Progenitor cell of endocrine pancreas (in vitro differentiated cells): ENCODE data around the gene MESP1. TPM values are rescaled to one million over a fixed set of nuclear protein-coding genes. Genes with fewer than 3 reads are reported as not detected.

Experiments used
- DNase-seq: peaks from one replicate; pipeline ENCODE4 v3.0.0; 2021; ENCODE audit warnings: low spot score; ENCODE audit not compliant: unreplicated experiment
- H3K27ac Mint-ChIP-seq: 2 replicates; pipeline ENCODE4 v1.8.0; 2021; ENCODE audit warnings: mild to moderate bottlenecking, moderate library complexity, mixed read lengths
- H3K27me3 Mint-ChIP-seq: 2 replicates; pipeline ENCODE4 v1.8.0; 2021; ENCODE audit warnings: mixed read lengths
- H3K36me3 Mint-ChIP-seq: 2 replicates; pipeline ENCODE4 v1.8.0; 2022; ENCODE audit warnings: mixed read lengths; ENCODE audit not compliant: insufficient read depth
- H3K4me1 Mint-ChIP-seq: 2 replicates; pipeline ENCODE4 v1.8.0; 2021; ENCODE audit warnings: low read depth, mixed read lengths
- H3K4me3 Mint-ChIP-seq: 2 replicates; pipeline ENCODE4 v1.8.0; 2021; ENCODE audit warnings: low read depth, mild to moderate bottlenecking, moderate library complexity, mixed read lengths
- H3K9me3 Mint-ChIP-seq: 2 replicates; pipeline ENCODE4 v1.8.0; 2021; ENCODE audit warnings: low read depth, mixed read lengths
- CTCF ChIP-seq: fragments of 200-600 bp; sonication (generic); IDR thresholded peaks from one replicate; pipeline ENCODE4 v1.5.0; 2021; ENCODE audit warnings: antibody characterized with exemption, mild to moderate bottlenecking; ENCODE audit not compliant: unreplicated experiment
- total RNA-seq: library from RNA; stranded (reverse); gene quantifications from 2 replicates; pipeline ENCODE4 v1.2.1, GENCODE V29; 2021

MESP1 gene
- total RNA-seq, 1 donor from 2014 or later: 0.50 TPM

GRCh38 chr15:89759835-89760234 lies 8.8 kb upstream of the MESP1 start:
- H3K4me3 Mint-ChIP-seq: no peak overlapping the region
- no peaks in the 10 kb centered on the region for H3K36me3 Mint-ChIP-seq
- no peaks in the 10 kb centered on the region for H3K9me3 Mint-ChIP-seq
- H3K4me1 Mint-ChIP-seq: no peaks in the 10 kb centered on the region
- H3K27ac Mint-ChIP-seq: no peak overlapping the region
- TF ChIP-seq CTCF: no peak
- peaks cover 49% of the 10 kb centered on the region for H3K27me3 Mint-ChIP-seq
- DNase-seq: no peak

GRCh38 chr15:89758981-89759380 lies 7.9 kb upstream of the MESP1 start:
- Mint-ChIP-seq H3K27ac (no peak overlapping the region), H3K27me3 (peaks cover 53% of the 10 kb centered on the region), H3K4me3 (no peak overlapping the region), H3K4me1 (no peaks in the 10 kb centered on the region), H3K36me3 (no peaks in the 10 kb centered on the region), H3K9me3 (no peaks in the 10 kb centered on the region)
- no peak for TF ChIP-seq CTCF
- DNase-seq: no peak

GRCh38 chr15:89758283-89758682 lies 7.2 kb upstream of the MESP1 start:
- Mint-ChIP-seq H3K27ac (no peak overlapping the region), H3K9me3 (no peaks in the 10 kb centered on the region), H3K4me3 (no peak overlapping the region), H3K36me3 (no peaks in the 10 kb centered on the region), H3K27me3 (peaks cover 54% of the 10 kb centered on the region), H3K4me1 (no peaks in the 10 kb centered on the region)
- no peak for TF ChIP-seq CTCF
- DNase-seq: no peak

- no peak for DNase-seq
- peaks cover 66% of the 10 kb centered on the region for H3K27me3 Mint-ChIP-seq
- H3K36me3 Mint-ChIP-seq: no peaks in the 10 kb centered on the region
- no peak for TF ChIP-seq CTCF
- H3K4me1 Mint-ChIP-seq: no peaks in the 10 kb centered on the region
- no peaks in the 10 kb centered on the region for H3K9me3 Mint-ChIP-seq
- no peak overlapping the region for H3K27ac Mint-ChIP-seq
- H3K4me3 Mint-ChIP-seq: no peak overlapping the region
These were observed 5.8 kb upstream of the MESP1 start for GRCh38 chr15:89756897-89757296.

GRCh38 chr15:89755701-89756100 lies 4.7 kb upstream of the MESP1 start:
- H3K27me3 Mint-ChIP-seq: peaks cover 66% of the 10 kb centered on the region

More at GRCh38 chr15:89755701-89756100, 4.7 kb upstream of the MESP1 start:
- H3K9me3 Mint-ChIP-seq: no peaks in the 10 kb centered on the region
- H3K27ac Mint-ChIP-seq: no peak overlapping the region
- TF ChIP-seq CTCF: no peak
- H3K36me3 Mint-ChIP-seq: no peaks in the 10 kb centered on the region
- H3K4me1 Mint-ChIP-seq: no peaks in the 10 kb centered on the region
- no peak for DNase-seq
- no peak overlapping the region for H3K4me3 Mint-ChIP-seq
